GM12878 (cell line): ENCODE data around the gene BCHE. TPM values are rescaled to one million over a fixed set of nuclear protein-coding genes. Genes with fewer than 3 reads are reported as not detected.

Source experiments
- ATAC-seq: fragments of 200-7000 bp; cut with Tn5 transposase; 3 replicates; pipeline ENCODE4 v1.9.1; 2020; ENCODE audit warnings: mild to moderate bottlenecking, moderate library complexity
- BruUV-seq: library from RNA; stranded (reverse); fragments of 400-500 nt; replicated peaks from 2 replicates; lab custom pipeline; 2021; lab: Mats Ljungman, UMichigan
- CTCF ChIA-PET: fragments of 300-600 bp; sonication (Branson Sonifier 250); formaldehyde crosslinking; extraction: SDS; loops from one replicate; lab custom pipeline; 2021; ENCODE audit warnings: inconsistent platforms; lab: Yijun Ruan, JAX
- POLR2A ChIA-PET: fragments of 350-600 bp; formaldehyde crosslinking; extraction: SDS; loops from one replicate; lab custom pipeline; 2021; ENCODE audit warnings: inconsistent platforms; lab: Charles Lee
- RAD21 ChIA-PET: fragments of 300-600 bp; sonication (Branson Sonifier 250); formaldehyde crosslinking; loops from one replicate; lab custom pipeline; 2023; ENCODE audit warnings: antibody characterized with exemption; ENCODE audit not compliant: unreplicated experiment; lab: Charles Lee
- SMC1A ChIA-PET: fragments of 300-600 bp; sonication (Branson Sonifier 250); formaldehyde crosslinking; loops from one replicate; lab custom pipeline; 2023; ENCODE audit not compliant: unreplicated experiment, uncharacterized antibody; lab: Charles Lee
- DNase-seq: peaks from one replicate; pipeline ENCODE4 v3.0.0-alpha.2; 2011; ENCODE audit warnings: low read depth, low spot score
- FAIRE-seq: peaks from 3 replicates; lab custom pipeline; 2011; peaks lifted over from hg19 to GRCh38; lab: Jason Lieb, UNC
- H2AFZ ChIP-seq: 2 replicates; pipeline ENCODE4 v1.6.0; 2011; ENCODE audit warnings: low read depth, low read length, control low read depth; ENCODE audit not compliant: control insufficient read depth
- H3K27ac ChIP-seq: 2 replicates; pipeline ENCODE4 v1.5.1; 2011; ENCODE audit warnings: control low read depth; ENCODE audit not compliant: control insufficient read depth, insufficient read depth
- H3K27me3 ChIP-seq, 2 experiments: replicated peaks in 1 of 2; 2 replicates each; pipeline versions ENCODE4 v1.6.0 to v1.6.1; 2011; ENCODE audit warnings: low read length in 1 of 2; ENCODE audit not compliant: control insufficient read depth in 2 of 2, insufficient read depth in 2 of 2
- H3K36me3 ChIP-seq, 2 experiments: 2 replicates each; pipeline ENCODE4 v1.5.1; 2011; ENCODE audit warnings: low read length in 1 of 2; ENCODE audit not compliant: control insufficient read depth in 2 of 2, insufficient read depth in 2 of 2
- H3K4me1 ChIP-seq: 2 replicates; pipeline ENCODE4 v1.6.1; 2011; ENCODE audit warnings: mild to moderate bottlenecking, low read length, moderate library complexity, mixed read lengths; ENCODE audit not compliant: control insufficient read depth, insufficient read depth
- H3K4me2 ChIP-seq: 2 replicates; pipeline ENCODE4 v1.6.0; 2011; ENCODE audit warnings: control low read depth; ENCODE audit not compliant: control insufficient read depth, insufficient read depth
- H3K4me3 ChIP-seq: fragments of 200-600 bp; sonication (generic); 2 replicates; pipeline ENCODE4 v1.5.1; 2016
- H3K79me2 ChIP-seq: 2 replicates; pipeline ENCODE4 v1.6.0; 2011; ENCODE audit warnings: low read length; ENCODE audit not compliant: control insufficient read depth, insufficient read depth
- H3K9ac ChIP-seq: 2 replicates; pipeline ENCODE4 v1.8.0; 2011; ENCODE audit warnings: low read length, control low read depth, mixed read lengths; ENCODE audit not compliant: control insufficient read depth, insufficient read depth
- H3K9me3 ChIP-seq: replicated peaks from 3 replicates; pipeline ENCODE4 v1.5.1; 2011; ENCODE audit warnings: mild to moderate bottlenecking, low read length; ENCODE audit not compliant: control insufficient read depth, insufficient read depth
- H4K20me1 ChIP-seq: 2 replicates; pipeline ENCODE4 v1.6.0; 2011; ENCODE audit not compliant: control insufficient read depth, insufficient read depth
- FOXM1 ChIP-seq: IDR thresholded peaks from 2 replicates; pipeline ENCODE4 v1.6.1; 2012; ENCODE audit warnings: low read depth, mild to moderate bottlenecking, inconsistent platforms, low read length, moderate library complexity
- HDAC6 ChIP-seq: fragments of 200-600 bp; sonication (generic); IDR thresholded peaks from one replicate; pipeline ENCODE4 v1.8.0; 2017; ENCODE audit warnings: antibody characterized with exemption; ENCODE audit not compliant: unreplicated experiment
- LARP7 ChIP-seq: fragments of 450-650 bp; IDR thresholded peaks from 2 replicates; pipeline ENCODE4 v1.6.1; 2017; ENCODE audit warnings: mild to moderate bottlenecking
- MEF2A ChIP-seq: IDR thresholded peaks from 2 replicates; pipeline ENCODE4 v1.6.1; 2011; ENCODE audit warnings: low read depth, mild to moderate bottlenecking, low read length, moderate library complexity; ENCODE audit not compliant: insufficient read depth
- MTA3 ChIP-seq: IDR thresholded peaks from 2 replicates; pipeline ENCODE4 v1.6.1; 2012; ENCODE audit warnings: low read length, inconsistent platforms, borderline replicate concordance
- MYB ChIP-seq: fragments of 150-350 bp; IDR thresholded peaks from 2 replicates; pipeline ENCODE4 v1.6.1; 2014; ENCODE audit warnings: mild to moderate bottlenecking, low read depth, low read length, borderline replicate concordance
- NFXL1 ChIP-seq: fragments of 450-650 bp; IDR thresholded peaks from 2 replicates; pipeline ENCODE4 v1.6.1; 2017; ENCODE audit warnings: antibody characterized with exemption, mild to moderate bottlenecking, borderline replicate concordance
- NFYB ChIP-seq: IDR thresholded peaks from 2 replicates; pipeline ENCODE4 v1.6.1; 2011; ENCODE audit warnings: low read depth, mild to moderate bottlenecking, low read length, improper control_type of control experiment, moderate library complexity; ENCODE audit not compliant: insufficient read depth
- PAX5 ChIP-seq: IDR thresholded peaks from 2 replicates; pipeline ENCODE4 v1.6.1; 2011; ENCODE audit warnings: low read depth, low read length, borderline replicate concordance
- RB1 ChIP-seq: fragments of 450-650 bp; formaldehyde crosslinking; IDR thresholded peaks from 2 replicates; pipeline ENCODE4 v1.6.1; 2017; ENCODE audit warnings: mild to moderate bottlenecking, borderline replicate concordance
- SMAD5 ChIP-seq: IDR thresholded peaks from 2 replicates; pipeline ENCODE4 v1.6.1; 2016; ENCODE audit warnings: antibody characterized with exemption, low read depth
- SUZ12 ChIP-seq: fragments of 200-600 bp; sonication (generic); IDR thresholded peaks from one replicate; pipeline ENCODE4 v1.6.1; 2018; ENCODE audit warnings: antibody characterized with exemption, mild to moderate bottlenecking; ENCODE audit not compliant: unreplicated experiment
- ZSCAN29 ChIP-seq: fragments of 450-650 bp; IDR thresholded peaks from 2 replicates; pipeline ENCODE4 v1.6.1; 2017; ENCODE audit warnings: mild to moderate bottlenecking, moderate library complexity
- WGBS: methylation state at CpG from one replicate; pipeline ENCODE4 v1.1.6; 2016; ENCODE audit warnings: low lambda C conversion rate; ENCODE audit not compliant: insufficient replicate concordance, insufficient coverage; ENCODE audit errors: missing lambda C conversion rate; 5-methylcytosine and 5-hydroxymethylcytosine counted together
- in situ Hi-C: fragments of 300-500 bp; cut with MboI; formaldehyde crosslinking; loops from 9 replicates; pipeline ENCODE4 v1.14.3; 2018; ENCODE audit warnings: mixed read lengths
- intact Hi-C: fragments of 100-400 bp; cut with micrococcal nuclease; formaldehyde crosslinking; loops from one replicate; pipeline ENCODE4 v1.14.2; 2022; ENCODE audit not compliant: unreplicated experiment
- polyA plus RNA-seq, 11 experiments: library from polyadenylated mRNA; depleted of rRNA in 4 of 11; unstranded in 6 of 11; stranded (reverse) in 5 of 11; fragments of >200 nt; fragmentation: Nextera tagmentation in 4 of 11; fragmentation: Illumina TruSeq in 1 of 11; extraction: Ambion mirVana in 4 of 11; extraction: Trizol in 1 of 11; gene quantifications; 1 replicate in 1 of 11; 2 replicates in 10 of 11; pipeline versions ENCODE4 v1.2.1 to v1.2.3, GENCODE V29; 2011 to 2016; ENCODE audit warnings: inconsistent platforms in 2 of 11, missing spikeins in 2 of 11, low read depth in 1 of 11
- total RNA-seq, 4 experiments: library from RNA; depleted of rRNA in 3 of 4; stranded (reverse); fragments of >200 nt in 3 of 4; fragmentation: Illumina TruSeq in 1 of 4; extraction: Trizol in 1 of 4; gene quantifications; 2 replicates each; pipeline versions ENCODE4 v1.2.1 to v1.2.3, GENCODE V29; 2013 to 2021
- TF ChIP-seq, protein P1 (sequence below): fragments of 450-650 bp; IDR thresholded peaks from 2 replicates; pipeline ENCODE4 v1.6.1; 2017; ENCODE audit warnings: low read depth, mild to moderate bottlenecking, moderate library complexity
- TF ChIP-seq, protein P2 (sequence below): fragments of 450-650 bp; IDR thresholded peaks from 2 replicates; pipeline ENCODE4 v1.6.1; 2016; ENCODE audit warnings: mild to moderate bottlenecking
- TF ChIP-seq, protein P3 (sequence below): IDR thresholded peaks from 2 replicates; pipeline ENCODE4 v1.6.1; 2012; ENCODE audit warnings: low read depth, low read length, improper control_type of control experiment

BCHE gene
- total and polyA plus RNA-seq, 10 of the 15 experiments (the other 5 are each of a cell fraction or from before 2014, with no cell fraction given): 16.8 to 233 (median 29.3) TPM

- no peak overlapping the region for H3K27ac ChIP-seq
- no peaks in the 10 kb centered on the region for H3K4me1 ChIP-seq
- ChIA-PET RAD21 (interaction anchor here (0.9 to 5.1 kb wide), 21 partner anchors 12 to 449 kb away, joined by 3 to 67 read pairs (median 5); partner anchors contain the start of gene BCHE), POLR2A (interaction anchor here (0.6 to 3.4 kb wide), 8 partner anchors 9 to 67 kb away, joined by 3 to 13 read pairs (median 4); no protein-coding TSS in a partner anchor), SMC1A (interaction anchor here (0.6 to 7.7 kb wide), 23 partner anchors 10 to 447 kb away, joined by 3 to 104 read pairs (median 4); no protein-coding TSS in a partner anchor)
- no peaks in the 10 kb centered on the region for H3K79me2 ChIP-seq
- no peaks in the 10 kb centered on the region for H3K9me3 ChIP-seq
- no peaks in the 10 kb centered on the region for H4K20me1 ChIP-seq
- no peak overlapping the region for H3K9ac ChIP-seq
- peak; percentile 67 for ATAC-seq
- WGBS: 1% methylated on average over 4 of the region's 4 CpGs
- no peak overlapping the region for H2AFZ ChIP-seq
- TF ChIP-seq RB1 (no peak), NFXL1 (no peak), PAX5 (no peak), NFYB (no peak), MYB (no peak), MEF2A (no peak), SUZ12 (no peak), FOXM1 (no peak), LARP7 (0 out of 2 replicates have a peak, but pooled peaks have one; percentile 19), ZSCAN29 (0 out of 2 replicates have a peak, but pooled peaks have one; percentile 18), MTA3 (no peak), HDAC6 (no peak), SMAD5 (no peak)
- TF ChIP-seq, protein P1, sequence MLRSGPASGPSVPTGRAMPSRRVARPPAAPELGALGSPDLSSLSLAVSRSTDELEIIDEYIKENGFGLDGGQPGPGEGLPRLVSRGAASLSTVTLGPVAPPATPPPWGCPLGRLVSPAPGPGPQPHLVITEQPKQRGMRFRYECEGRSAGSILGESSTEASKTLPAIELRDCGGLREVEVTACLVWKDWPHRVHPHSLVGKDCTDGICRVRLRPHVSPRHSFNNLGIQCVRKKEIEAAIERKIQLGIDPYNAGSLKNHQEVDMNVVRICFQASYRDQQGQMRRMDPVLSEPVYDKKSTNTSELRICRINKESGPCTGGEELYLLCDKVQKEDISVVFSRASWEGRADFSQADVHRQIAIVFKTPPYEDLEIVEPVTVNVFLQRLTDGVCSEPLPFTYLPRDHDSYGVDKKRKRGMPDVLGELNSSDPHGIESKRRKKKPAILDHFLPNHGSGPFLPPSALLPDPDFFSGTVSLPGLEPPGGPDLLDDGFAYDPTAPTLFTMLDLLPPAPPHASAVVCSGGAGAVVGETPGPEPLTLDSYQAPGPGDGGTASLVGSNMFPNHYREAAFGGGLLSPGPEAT: no peak
- TF ChIP-seq, protein P2, sequence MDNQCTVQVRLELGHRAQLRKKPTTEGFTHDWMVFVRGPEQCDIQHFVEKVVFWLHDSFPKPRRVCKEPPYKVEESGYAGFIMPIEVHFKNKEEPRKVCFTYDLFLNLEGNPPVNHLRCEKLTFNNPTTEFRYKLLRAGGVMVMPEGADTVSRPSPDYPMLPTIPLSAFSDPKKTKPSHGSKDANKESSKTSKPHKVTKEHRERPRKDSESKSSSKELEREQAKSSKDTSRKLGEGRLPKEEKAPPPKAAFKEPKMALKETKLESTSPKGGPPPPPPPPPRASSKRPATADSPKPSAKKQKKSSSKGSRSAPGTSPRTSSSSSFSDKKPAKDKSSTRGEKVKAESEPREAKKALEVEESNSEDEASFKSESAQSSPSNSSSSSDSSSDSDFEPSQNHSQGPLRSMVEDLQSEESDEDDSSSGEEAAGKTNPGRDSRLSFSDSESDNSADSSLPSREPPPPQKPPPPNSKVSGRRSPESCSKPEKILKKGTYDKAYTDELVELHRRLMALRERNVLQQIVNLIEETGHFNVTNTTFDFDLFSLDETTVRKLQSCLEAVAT: 0 out of 2 replicates have a peak, but pooled peaks have one; percentile 21
- TF ChIP-seq, protein P3, sequence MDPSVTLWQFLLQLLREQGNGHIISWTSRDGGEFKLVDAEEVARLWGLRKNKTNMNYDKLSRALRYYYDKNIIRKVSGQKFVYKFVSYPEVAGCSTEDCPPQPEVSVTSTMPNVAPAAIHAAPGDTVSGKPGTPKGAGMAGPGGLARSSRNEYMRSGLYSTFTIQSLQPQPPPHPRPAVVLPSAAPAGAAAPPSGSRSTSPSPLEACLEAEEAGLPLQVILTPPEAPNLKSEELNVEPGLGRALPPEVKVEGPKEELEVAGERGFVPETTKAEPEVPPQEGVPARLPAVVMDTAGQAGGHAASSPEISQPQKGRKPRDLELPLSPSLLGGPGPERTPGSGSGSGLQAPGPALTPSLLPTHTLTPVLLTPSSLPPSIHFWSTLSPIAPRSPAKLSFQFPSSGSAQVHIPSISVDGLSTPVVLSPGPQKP: no peak
- TF ChIP-seq, all 136 proteins: peak for 3
- Histone ChIP-seq H3K27me3 (no peaks in the 10 kb centered on the region), H3K36me3 (no peaks in the 10 kb centered on the region), H3K4me3 (no peak overlapping the region), H3K4me2 (no peak overlapping the region)
- BruUV-seq: no TSS peak
- FAIRE-seq (no peak), DNase-seq (no peak)
- CTCF ChIA-PET: interaction anchor here (0.7 to 1.8 kb wide), 8 partner anchors 9 to 449 kb away, joined by 3 to 7 read pairs (median 3); no protein-coding TSS in a partner anchor
- intact Hi-C loops (no loop called here), in situ Hi-C loops (no loop called here)
These were observed 48.7 kb downstream of the BCHE start for GRCh38 chr3:165788531-165788930.
